ENCODE measurements around the gene CHST11. TPM values are rescaled to one million over a fixed set of nuclear protein-coding genes. Genes with fewer than 3 reads are reported as not detected.

The CHST11 gene
- total RNA-seq, 1 experiment from 2014 or later, result 6.7 TPM

- Histone ChIP-seq H2BK20ac (ENCODE audit: low read depth, low read length, poor library complexity, severe bottlenecking) (no peak overlapping the region), H3K14ac (ENCODE audit: insufficient read depth, low read length) (no peak overlapping the region), H2AK5ac (ENCODE audit: insufficient read length, low read length) (no peak overlapping the region), H3K23ac (ENCODE audit: insufficient read length, low read depth, low read length) (no peak overlapping the region), H3K27ac (ENCODE audit: insufficient read length, low read depth, low read length) (no peak overlapping the region), H3K23me2 (ENCODE audit: insufficient read length, low read depth, low read length, poor library complexity, severe bottlenecking) (no peaks in the 10 kb centered on the region), H3K79me1 (ENCODE audit: insufficient read depth, low read depth, low read length, poor library complexity, severe bottlenecking) (no peaks in the 10 kb centered on the region), H2BK5ac (ENCODE audit: insufficient read length, low read length) (no peak overlapping the region), H2AFZ (ENCODE audit: low read length) (no peak overlapping the region), H2BK12ac (ENCODE audit: insufficient read length, low read depth, low read length) (no peak overlapping the region), H2BK120ac (ENCODE audit: low read depth, low read length, poor library complexity, severe bottlenecking) (no peak overlapping the region), H4K20me1 (ENCODE audit: control insufficient read depth, insufficient read depth, insufficient read length) (peaks cover 3% of the 10 kb centered on the region), H3K4me2 (ENCODE audit: insufficient read depth, insufficient read length, low read length) (no peak overlapping the region), H3K18ac (ENCODE audit: insufficient read length, low read depth, low read length) (no peak overlapping the region), H3K27me3 (ENCODE audit: insufficient read depth, low read length) (no peaks in the 10 kb centered on the region), H3K9ac (ENCODE audit: extremely low read depth, insufficient read length, low read length) (no peak overlapping the region), H3K4me1 (ENCODE audit: insufficient read depth, low read length) (no peaks in the 10 kb centered on the region), H3K4ac (ENCODE audit: low read depth, low read length) (no peak overlapping the region), H3K9me3 (ENCODE audit: control insufficient read depth, low read depth, low read length) (no peaks in the 10 kb centered on the region), H2BK15ac (ENCODE audit: low read depth, low read length) (no peak overlapping the region), H4K91ac (ENCODE audit: insufficient read length, low read depth, low read length) (no peak overlapping the region), H3T11ph (ENCODE audit: low read length) (no peak overlapping the region), H4K8ac (replicated peaks; ENCODE audit: insufficient read length, low read depth, low read length) (no peak overlapping the region), H4K5ac (ENCODE audit: insufficient read length, low read depth, low read length) (no peak overlapping the region), H3K56ac (ENCODE audit: insufficient read length, low read depth, low read length) (no peak overlapping the region), H3K79me2 (ENCODE audit: insufficient read depth, low read length) (no peaks in the 10 kb centered on the region)
- Mint-ChIP-seq H3K36me3 (ENCODE audit: insufficient read depth in 1 of 3, low read depth in 3 of 3) (no peaks in the 10 kb centered on the region), H3K9me3 (no peaks in the 10 kb centered on the region), H3K27ac (peak overlapping the region in 2 of 3 experiments; percentile 27 to 88; a peak in 2 of 7 replicates), H3K4me1 (peaks cover 0 to 6% of the 10 kb centered on the region in 2 experiments; a peak in 2 of 4 replicates), H3K4me3 (no peak overlapping the region; a peak in 1 of 5 replicates), H3K27me3 (ENCODE audit: low read depth) (no peaks in the 10 kb centered on the region; the same call in 1 of the 2 replicates)
- no peak for DNase-seq
- WGBS (ENCODE audit: extremely low coverage, insufficient read length, low lambda C conversion rate), result no CpG with 5 or more reads among the region's 19 CpGs
- no peak for TF ChIP-seq CTCF (conservative IDR thresholded peaks at IDR 0.05)
Observed at GRCh38 chr12:104729610-104730446, 273.1 kb downstream of the CHST11 start.
